HEK293 (cell line): ENCODE measurements around the gene EHMT1.

Experiments used
- CTCF ChIA-PET: fragments of 350-600 bp; formaldehyde crosslinking; extraction: SDS; loops from one replicate; lab custom pipeline; 2021; ENCODE audit warnings: antibody characterized with exemption; lab: Yijun Ruan, JAX
- POLR2A ChIA-PET: fragments of 300-600 bp; formaldehyde crosslinking; extraction: SDS; loops from one replicate; lab custom pipeline; 2020; ENCODE audit warnings: antibody characterized with exemption, inconsistent platforms; lab: Yijun Ruan, JAX
- H3K27ac ChIP-seq: fragments of 200-500 bp; sonication (Bioruptor generic); 2 replicates; pipeline ENCODE4 v1.5.1; 2014; ENCODE audit warnings: low read depth, low read length, control low read depth, inconsistent platforms; ENCODE audit errors: extremely low read depth
- H3K36me3 ChIP-seq, 2 experiments: fragments of 200-500 bp in 1 of 2; sonication (Bioruptor generic) in 1 of 2; 1 replicate in 1 of 2; 2 replicates in 1 of 2; pipeline ENCODE4 v1.5.1; 2014 to 2017; ENCODE audit warnings: inconsistent platforms in 2 of 2, low read length in 2 of 2; ENCODE audit not compliant: control insufficient read depth in 2 of 2, insufficient read depth in 1 of 2
- H3K4me1 ChIP-seq: fragments of 200-500 bp; sonication (Bioruptor generic); 2 replicates; pipeline ENCODE4 v1.5.1; 2014; ENCODE audit warnings: mild to moderate bottlenecking, low read length, inconsistent platforms; ENCODE audit not compliant: control insufficient read depth, insufficient read depth
- H3K4me3 ChIP-seq: 2 replicates; pipeline ENCODE4 v1.5.1; 2011; ENCODE audit warnings: low read depth, mild to moderate bottlenecking, control low read depth, low read length, moderate library complexity
- H3K9me3 ChIP-seq: fragments of 200-500 bp; sonication (Bioruptor generic); 2 replicates; pipeline ENCODE4 v1.5.1; 2014; ENCODE audit warnings: low read depth, low read length, inconsistent platforms; ENCODE audit not compliant: control insufficient read depth, insufficient read depth
- EGR2 ChIP-seq: fragments of 450-650 bp; formaldehyde crosslinking; IDR thresholded peaks from 2 replicates; pipeline ENCODE4 v1.5.1; 2016; ENCODE audit warnings: low read depth, missing biosample characterization, missing genetic modification characterization
- KLF16 ChIP-seq: fragments of 450-650 bp; formaldehyde crosslinking; IDR thresholded peaks from 2 replicates; pipeline ENCODE4 v1.5.1; 2017; ENCODE audit warnings: missing biosample characterization, missing genetic modification characterization
- RBAK ChIP-seq: fragments of 450-650 bp; formaldehyde crosslinking; IDR thresholded peaks from 2 replicates; pipeline ENCODE4 v1.5.1; 2016; ENCODE audit warnings: missing biosample characterization, missing genetic modification characterization
- ZBTB21 ChIP-seq: fragments of 450-650 bp; formaldehyde crosslinking; IDR thresholded peaks from 2 replicates; pipeline ENCODE4 v1.5.1; 2017; ENCODE audit warnings: missing biosample characterization, missing genetic modification characterization
- ZBTB8A ChIP-seq: fragments of 450-650 bp; formaldehyde crosslinking; IDR thresholded peaks from 2 replicates; pipeline ENCODE4 v1.5.1; 2016; ENCODE audit warnings: missing biosample characterization, missing genetic modification characterization
- ZNF112 ChIP-seq: fragments of 450-650 bp; formaldehyde crosslinking; IDR thresholded peaks from 2 replicates; pipeline ENCODE4 v1.5.0; 2017; ENCODE audit warnings: missing biosample characterization, missing genetic modification characterization
- ZNF248 ChIP-seq: fragments of 450-650 bp; formaldehyde crosslinking; IDR thresholded peaks from 2 replicates; pipeline ENCODE4 v1.5.1; 2017; ENCODE audit warnings: missing biosample characterization, missing genetic modification characterization
- ZNF266 ChIP-seq: fragments of 450-650 bp; formaldehyde crosslinking; IDR thresholded peaks from 2 replicates; pipeline ENCODE4 v1.5.1; 2016; ENCODE audit warnings: missing biosample characterization, missing genetic modification characterization, low read depth
- ZNF335 ChIP-seq: fragments of 450-650 bp; formaldehyde crosslinking; conservative IDR thresholded peaks from 2 replicates; pipeline ENCODE4 v1.5.1; 2016; ENCODE audit warnings: missing biosample characterization, missing genetic modification characterization
- ZNF426 ChIP-seq: fragments of 450-650 bp; formaldehyde crosslinking; IDR thresholded peaks from 2 replicates; pipeline ENCODE4 v1.5.1; 2017; ENCODE audit warnings: missing biosample characterization, missing genetic modification characterization, mild to moderate bottlenecking, inconsistent platforms, moderate library complexity
- ZNF433 ChIP-seq: fragments of 450-650 bp; formaldehyde crosslinking; IDR thresholded peaks from 2 replicates; pipeline ENCODE4 v1.5.1; 2016; ENCODE audit warnings: missing biosample characterization, missing genetic modification characterization, low read depth
- ZNF621 ChIP-seq: fragments of 450-650 bp; formaldehyde crosslinking; IDR thresholded peaks from 2 replicates; pipeline ENCODE4 v1.5.1; 2017; ENCODE audit warnings: missing biosample characterization, missing genetic modification characterization
- ZNF624 ChIP-seq: fragments of 450-650 bp; formaldehyde crosslinking; IDR thresholded peaks from 2 replicates; pipeline ENCODE4 v1.5.1; 2017; ENCODE audit warnings: missing biosample characterization, missing genetic modification characterization
- ZNF776 ChIP-seq: fragments of 450-650 bp; formaldehyde crosslinking; IDR thresholded peaks from 2 replicates; pipeline ENCODE4 v1.5.0; 2017; ENCODE audit warnings: missing biosample characterization, missing genetic modification characterization, borderline replicate concordance
- ZSCAN23 ChIP-seq: fragments of 450-650 bp; formaldehyde crosslinking; IDR thresholded peaks from 2 replicates; pipeline ENCODE4 v1.5.1; 2016; ENCODE audit warnings: missing biosample characterization, missing genetic modification characterization
- TF ChIP-seq, protein P1 (sequence below): fragments of 450-650 bp; formaldehyde crosslinking; IDR thresholded peaks from 2 replicates; pipeline ENCODE4 v1.5.1; 2017; ENCODE audit warnings: missing biosample characterization, missing genetic modification characterization
- TF ChIP-seq, protein P2 (sequence below): fragments of 450-650 bp; formaldehyde crosslinking; conservative IDR thresholded peaks from 2 replicates; pipeline ENCODE4 v1.5.1; 2016; ENCODE audit warnings: low read depth, missing biosample characterization, missing genetic modification characterization
- TF ChIP-seq, protein P3 (sequence below): fragments of 450-650 bp; formaldehyde crosslinking; IDR thresholded peaks from 2 replicates; pipeline ENCODE4 v1.5.1; 2016; ENCODE audit warnings: missing biosample characterization, missing genetic modification characterization
- TF ChIP-seq, protein P4 (sequence below): fragments of 450-650 bp; formaldehyde crosslinking; IDR thresholded peaks from 2 replicates; pipeline ENCODE4 v1.5.1; 2016; ENCODE audit warnings: missing biosample characterization, missing genetic modification characterization
- TF ChIP-seq, protein P5 (sequence below): fragments of 450-650 bp; formaldehyde crosslinking; IDR thresholded peaks from 2 replicates; pipeline ENCODE4 v1.5.1; 2016; ENCODE audit warnings: missing biosample characterization, missing genetic modification characterization

Gene EHMT1

DNA sequence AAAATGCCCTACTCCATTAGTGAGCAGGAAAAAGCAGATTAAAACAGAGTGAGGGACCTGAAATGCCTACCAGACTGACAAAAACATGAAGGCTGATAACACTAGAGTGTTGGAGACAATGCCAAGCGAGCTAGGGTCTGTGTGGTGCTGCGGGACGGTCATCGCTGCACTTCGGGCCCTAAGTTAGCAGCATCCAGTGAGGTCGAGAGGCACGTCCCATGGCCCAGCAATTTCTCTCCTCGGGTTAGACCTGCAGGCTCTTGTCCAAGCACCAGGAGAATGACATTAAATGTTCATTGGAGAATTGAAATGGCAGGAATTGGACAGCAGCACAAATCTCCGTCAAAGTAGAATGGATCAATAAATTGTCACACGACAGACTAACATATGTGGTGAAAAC lies 253.5 kb downstream of the EHMT1 start (continued):
- TF ChIP-seq ZNF112 (tag by site-specific recombination): no peak

DNA sequence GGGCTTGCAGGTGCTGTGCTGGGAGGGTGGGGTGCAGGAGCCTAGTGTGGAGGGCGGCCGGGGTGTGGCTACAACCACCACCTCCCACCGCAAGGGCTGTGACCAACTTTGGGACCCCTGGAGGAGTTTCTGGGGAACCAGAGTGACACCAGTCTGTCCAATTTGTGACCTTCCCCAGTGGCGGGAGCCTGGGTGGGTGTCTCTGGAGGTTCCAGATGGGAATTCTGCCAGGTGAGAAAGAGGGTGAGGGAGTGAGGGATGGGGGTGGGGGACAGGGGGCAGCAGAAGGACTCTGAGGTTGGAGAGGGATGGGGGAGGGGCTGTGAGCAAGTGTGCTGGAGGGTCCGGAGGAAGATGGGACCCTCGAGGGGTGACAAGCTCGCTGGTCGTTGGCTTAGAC lies 254.6 kb downstream of the EHMT1 start:
- ChIA-PET CTCF (no interaction called here), POLR2A (no interaction called here)
- H3K27ac ChIP-seq: no peak overlapping the region

DNA sequence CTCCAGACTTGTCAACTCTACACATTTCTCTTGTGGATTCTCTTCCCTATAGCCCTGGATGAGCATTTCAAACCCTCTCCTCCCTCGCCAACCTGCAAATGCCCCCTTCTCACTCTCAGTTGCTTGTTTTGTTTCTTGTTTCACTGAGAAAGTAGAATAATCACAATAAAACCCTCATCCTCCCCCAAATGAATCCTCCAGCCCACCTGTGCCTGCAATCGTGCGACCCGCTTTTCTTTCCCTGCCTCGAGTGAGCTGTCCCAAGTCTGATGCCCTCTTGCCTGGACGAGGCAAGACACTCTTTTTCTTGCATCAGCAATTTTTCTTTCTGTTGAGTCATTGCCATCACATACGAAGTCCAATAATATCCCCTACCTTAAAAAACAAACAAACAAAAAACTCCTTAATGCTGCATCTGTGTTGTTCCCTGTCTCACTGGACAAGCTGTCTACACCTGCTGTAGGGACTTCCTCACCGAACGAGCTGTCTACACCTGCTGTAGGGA lies 255.1 kb downstream of the EHMT1 start:
- Histone ChIP-seq H3K9me3 (no peaks in the 10 kb centered on the region), H3K27ac (no peak overlapping the region), H3K4me1 (no peaks in the 10 kb centered on the region), H3K4me3 (no peak overlapping the region), H3K36me3 (no peaks in the 10 kb centered on the region)
- POLR2A ChIA-PET: no interaction called here
- CTCF ChIA-PET: interaction anchor here (0.7 kb wide), 1 partner anchor 34 kb away, joined by 3 read pairs; no protein-coding TSS in a partner anchor
- TF ChIP-seq, protein P1, sequence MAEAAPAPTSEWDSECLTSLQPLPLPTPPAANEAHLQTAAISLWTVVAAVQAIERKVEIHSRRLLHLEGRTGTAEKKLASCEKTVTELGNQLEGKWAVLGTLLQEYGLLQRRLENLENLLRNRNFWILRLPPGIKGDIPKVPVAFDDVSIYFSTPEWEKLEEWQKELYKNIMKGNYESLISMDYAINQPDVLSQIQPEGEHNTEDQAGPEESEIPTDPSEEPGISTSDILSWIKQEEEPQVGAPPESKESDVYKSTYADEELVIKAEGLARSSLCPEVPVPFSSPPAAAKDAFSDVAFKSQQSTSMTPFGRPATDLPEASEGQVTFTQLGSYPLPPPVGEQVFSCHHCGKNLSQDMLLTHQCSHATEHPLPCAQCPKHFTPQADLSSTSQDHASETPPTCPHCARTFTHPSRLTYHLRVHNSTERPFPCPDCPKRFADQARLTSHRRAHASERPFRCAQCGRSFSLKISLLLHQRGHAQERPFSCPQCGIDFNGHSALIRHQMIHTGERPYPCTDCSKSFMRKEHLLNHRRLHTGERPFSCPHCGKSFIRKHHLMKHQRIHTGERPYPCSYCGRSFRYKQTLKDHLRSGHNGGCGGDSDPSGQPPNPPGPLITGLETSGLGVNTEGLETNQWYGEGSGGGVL: peak; percentile 31; the same call in 1 of the 2 replicates
- TF ChIP-seq ZNF621 (tag by site-specific recombination): no peak
- 0 out of 2 replicates have a peak, but pooled peaks have one; percentile 19 for TF ChIP-seq ZNF335 (tag by site-specific recombination)
- TF ChIP-seq KLF16: no peak
- 0 out of 2 replicates have a peak, but pooled peaks have one; percentile 11 for TF ChIP-seq ZNF776 (tag by site-specific recombination)
- TF ChIP-seq, protein P2, sequence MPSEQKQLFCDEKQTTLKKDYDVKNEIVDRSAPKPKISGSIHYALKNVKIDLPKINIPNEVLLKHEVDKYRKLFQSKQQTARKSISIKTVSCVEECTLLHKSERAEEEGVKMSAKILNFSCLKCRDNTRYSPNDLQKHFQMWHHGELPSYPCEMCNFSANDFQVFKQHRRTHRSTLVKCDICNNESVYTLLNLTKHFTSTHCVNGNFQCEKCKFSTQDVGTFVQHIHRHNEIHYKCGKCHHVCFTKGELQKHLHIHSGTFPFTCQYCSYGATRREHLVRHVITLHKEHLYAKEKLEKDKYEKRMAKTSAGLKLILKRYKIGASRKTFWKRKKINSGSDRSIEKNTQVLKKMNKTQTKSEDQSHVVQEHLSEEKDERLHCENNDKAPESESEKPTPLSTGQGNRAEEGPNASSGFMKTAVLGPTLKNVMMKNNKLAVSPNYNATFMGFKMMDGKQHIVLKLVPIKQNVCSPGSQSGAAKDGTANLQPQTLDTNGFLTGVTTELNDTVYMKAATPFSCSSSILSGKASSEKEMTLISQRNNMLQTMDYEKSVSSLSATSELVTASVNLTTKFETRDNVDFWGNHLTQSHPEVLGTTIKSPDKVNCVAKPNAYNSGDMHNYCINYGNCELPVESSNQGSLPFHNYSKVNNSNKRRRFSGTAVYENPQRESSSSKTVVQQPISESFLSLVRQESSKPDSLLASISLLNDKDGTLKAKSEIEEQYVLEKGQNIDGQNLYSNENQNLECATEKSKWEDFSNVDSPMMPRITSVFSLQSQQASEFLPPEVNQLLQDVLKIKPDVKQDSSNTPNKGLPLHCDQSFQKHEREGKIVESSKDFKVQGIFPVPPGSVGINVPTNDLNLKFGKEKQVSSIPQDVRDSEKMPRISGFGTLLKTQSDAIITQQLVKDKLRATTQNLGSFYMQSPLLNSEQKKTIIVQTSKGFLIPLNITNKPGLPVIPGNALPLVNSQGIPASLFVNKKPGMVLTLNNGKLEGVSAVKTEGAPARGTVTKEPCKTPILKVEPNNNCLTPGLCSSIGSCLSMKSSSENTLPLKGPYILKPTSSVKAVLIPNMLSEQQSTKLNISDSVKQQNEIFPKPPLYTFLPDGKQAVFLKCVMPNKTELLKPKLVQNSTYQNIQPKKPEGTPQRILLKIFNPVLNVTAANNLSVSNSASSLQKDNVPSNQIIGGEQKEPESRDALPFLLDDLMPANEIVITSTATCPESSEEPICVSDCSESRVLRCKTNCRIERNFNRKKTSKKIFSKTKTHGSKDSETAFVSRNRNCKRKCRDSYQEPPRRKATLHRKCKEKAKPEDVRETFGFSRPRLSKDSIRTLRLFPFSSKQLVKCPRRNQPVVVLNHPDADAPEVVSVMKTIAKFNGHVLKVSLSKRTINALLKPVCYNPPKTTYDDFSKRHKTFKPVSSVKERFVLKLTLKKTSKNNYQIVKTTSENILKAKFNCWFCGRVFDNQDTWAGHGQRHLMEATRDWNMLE (tag by site-specific recombination): 0 out of 2 replicates have a peak, but pooled peaks have one; percentile 48
- no peak for TF ChIP-seq ZNF266 (tag by site-specific recombination)
- TF ChIP-seq, protein P3, sequence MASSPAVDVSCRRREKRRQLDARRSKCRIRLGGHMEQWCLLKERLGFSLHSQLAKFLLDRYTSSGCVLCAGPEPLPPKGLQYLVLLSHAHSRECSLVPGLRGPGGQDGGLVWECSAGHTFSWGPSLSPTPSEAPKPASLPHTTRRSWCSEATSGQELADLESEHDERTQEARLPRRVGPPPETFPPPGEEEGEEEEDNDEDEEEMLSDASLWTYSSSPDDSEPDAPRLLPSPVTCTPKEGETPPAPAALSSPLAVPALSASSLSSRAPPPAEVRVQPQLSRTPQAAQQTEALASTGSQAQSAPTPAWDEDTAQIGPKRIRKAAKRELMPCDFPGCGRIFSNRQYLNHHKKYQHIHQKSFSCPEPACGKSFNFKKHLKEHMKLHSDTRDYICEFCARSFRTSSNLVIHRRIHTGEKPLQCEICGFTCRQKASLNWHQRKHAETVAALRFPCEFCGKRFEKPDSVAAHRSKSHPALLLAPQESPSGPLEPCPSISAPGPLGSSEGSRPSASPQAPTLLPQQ (tag by site-specific recombination): 0 out of 2 replicates have a peak, but pooled peaks have one; percentile 14
- no peak for TF ChIP-seq RBAK

More for the DNA sequence above, 254.6 kb downstream of the EHMT1 start:
- H3K36me3 ChIP-seq: no peaks in the 10 kb centered on the region
- H3K4me3 ChIP-seq: no peak overlapping the region
- no peak for TF ChIP-seq EGR2 (tag by site-specific recombination)
- no peak for TF ChIP-seq ZSCAN23 (tag by site-specific recombination)
- no peak for TF ChIP-seq ZBTB8A
- TF ChIP-seq ZNF426 (tag by site-specific recombination): no peak
- TF ChIP-seq, protein P4, sequence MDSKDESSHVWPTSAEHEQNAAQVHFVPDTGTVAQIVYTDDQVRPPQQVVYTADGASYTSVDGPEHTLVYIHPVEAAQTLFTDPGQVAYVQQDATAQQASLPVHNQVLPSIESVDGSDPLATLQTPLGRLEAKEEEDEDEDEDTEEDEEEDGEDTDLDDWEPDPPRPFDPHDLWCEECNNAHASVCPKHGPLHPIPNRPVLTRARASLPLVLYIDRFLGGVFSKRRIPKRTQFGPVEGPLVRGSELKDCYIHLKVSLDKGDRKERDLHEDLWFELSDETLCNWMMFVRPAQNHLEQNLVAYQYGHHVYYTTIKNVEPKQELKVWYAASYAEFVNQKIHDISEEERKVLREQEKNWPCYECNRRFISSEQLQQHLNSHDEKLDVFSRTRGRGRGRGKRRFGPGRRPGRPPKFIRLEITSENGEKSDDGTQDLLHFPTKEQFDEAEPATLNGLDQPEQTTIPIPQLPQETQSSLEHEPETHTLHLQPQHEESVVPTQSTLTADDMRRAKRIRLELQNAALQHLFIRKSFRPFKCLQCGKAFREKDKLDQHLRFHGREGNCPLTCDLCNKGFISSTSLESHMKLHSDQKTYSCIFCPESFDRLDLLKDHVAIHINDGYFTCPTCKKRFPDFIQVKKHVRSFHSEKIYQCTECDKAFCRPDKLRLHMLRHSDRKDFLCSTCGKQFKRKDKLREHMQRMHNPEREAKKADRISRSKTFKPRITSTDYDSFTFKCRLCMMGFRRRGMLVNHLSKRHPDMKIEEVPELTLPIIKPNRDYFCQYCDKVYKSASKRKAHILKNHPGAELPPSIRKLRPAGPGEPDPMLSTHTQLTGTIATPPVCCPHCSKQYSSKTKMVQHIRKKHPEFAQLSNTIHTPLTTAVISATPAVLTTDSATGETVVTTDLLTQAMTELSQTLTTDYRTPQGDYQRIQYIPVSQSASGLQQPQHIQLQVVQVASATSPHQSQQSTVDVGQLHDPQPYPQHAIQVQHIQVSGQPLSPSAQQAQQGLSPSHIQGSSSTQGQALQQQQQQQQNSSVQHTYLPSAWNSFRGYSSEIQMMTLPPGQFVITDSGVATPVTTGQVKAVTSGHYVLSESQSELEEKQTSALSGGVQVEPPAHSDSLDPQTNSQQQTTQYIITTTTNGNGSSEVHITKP (tag by site-specific recombination): no peak
- TF ChIP-seq ZNF248 (tag by site-specific recombination): no peak
- no peak for TF ChIP-seq ZNF624 (tag by site-specific recombination)
- TF ChIP-seq, protein P5, sequence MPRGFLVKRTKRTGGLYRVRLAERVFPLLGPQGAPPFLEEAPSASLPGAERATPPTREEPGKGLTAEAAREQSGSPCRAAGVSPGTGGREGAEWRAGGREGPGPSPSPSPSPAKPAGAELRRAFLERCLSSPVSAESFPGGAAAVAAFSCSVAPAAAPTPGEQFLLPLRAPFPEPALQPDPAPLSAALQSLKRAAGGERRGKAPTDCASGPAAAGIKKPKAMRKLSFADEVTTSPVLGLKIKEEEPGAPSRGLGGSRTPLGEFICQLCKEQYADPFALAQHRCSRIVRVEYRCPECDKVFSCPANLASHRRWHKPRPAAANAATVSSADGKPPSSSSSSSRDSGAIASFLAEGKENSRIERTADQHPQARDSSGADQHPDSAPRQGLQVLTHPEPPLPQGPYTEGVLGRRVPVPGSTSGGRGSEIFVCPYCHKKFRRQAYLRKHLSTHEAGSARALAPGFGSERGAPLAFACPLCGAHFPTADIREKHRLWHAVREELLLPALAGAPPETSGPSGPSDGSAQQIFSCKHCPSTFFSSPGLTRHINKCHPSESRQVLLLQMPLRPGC (tag by site-specific recombination): no peak
- no peak for TF ChIP-seq ZBTB21 (tag by site-specific recombination)
- TF ChIP-seq ZNF433: no peak
- H3K4me1 ChIP-seq: no peaks in the 10 kb centered on the region
- H3K9me3 ChIP-seq: no peaks in the 10 kb centered on the region
